HG03097 (cell line): ENCODE results near the gene IFT57.

ENCODE experiments used
- ATAC-seq: cut with Tn5 transposase; IDR thresholded peaks from one replicate; pipeline ENCODE4 v1.9.1; 2021; ENCODE audit not compliant: unreplicated experiment, low FRiP score

IFT57 gene

GRCh38 chr3:108127301-108127988 is 94.8 kb downstream of the IFT57 start:
- ATAC-seq = no peak

GRCh38 chr3:108126348-108126747 is 95.9 kb downstream of the IFT57 start:
- no peak for ATAC-seq

GRCh38 chr3:108125550-108126071 is 96.6 kb downstream of the IFT57 start:
- peak; percentile 56 for ATAC-seq

- ATAC-seq = no peak
Measured at GRCh38 chr3:108125153-108125543, 97.1 kb downstream of the IFT57 start.

- peak; percentile 90 for ATAC-seq
Measured at GRCh38 chr3:108124337-108125152, 97.7 kb downstream of the IFT57 start.

- ATAC-seq = no peak
Measured at GRCh38 chr3:108123326-108123725, 98.9 kb downstream of the IFT57 start.

GRCh38 chr3:108122276-108122675 is 99.9 kb downstream of the IFT57 start:
- ATAC-seq = no peak

GRCh38 chr3:108119398-108120104 is 102.7 kb downstream of the IFT57 start:
- no peak for ATAC-seq

- no peak for ATAC-seq
Measured at GRCh38 chr3:108118038-108118768, 104.0 kb downstream of the IFT57 start.

GRCh38 chr3:108117241-108117775 is 104.9 kb downstream of the IFT57 start:
- ATAC-seq = no peak

- ATAC-seq = no peak
Measured at GRCh38 chr3:108114423-108115065, 107.7 kb downstream of the IFT57 start.

- ATAC-seq = no peak
Measured at GRCh38 chr3:108113975-108114374, 108.2 kb downstream of the IFT57 start.

- no peak for ATAC-seq
Measured at GRCh38 chr3:108110934-108111333, 111.3 kb downstream of the IFT57 start.
